ENCODE data around the gene PIM3.
"Not testable (repeated sequence)": the region's sequence is repeated elsewhere in the genome, so short reads cannot be mapped to it uniquely, and the experiment has no call there.

PIM3 gene

GRCh38 chr22:49944399-49944891 lies 16.1 kb upstream of the PIM3 start:
- DNase-seq (ENCODE audit: low spot score): no peak

GRCh38 chr22:49945042-49945794 lies 15.4 kb upstream of the PIM3 start:
- H3K4me3 ChIP-seq; H3K27ac ChIP-seq; DNase-seq (ENCODE audit: low spot score): not testable (repeated sequence)

More at GRCh38 chr22:49944399-49944891, 16.1 kb upstream of the PIM3 start:
- Histone ChIP-seq H3K27ac (no peak overlapping the region), H3K4me3 (no peak overlapping the region)
- no peak for TF ChIP-seq CTCF (IDR thresholded peaks at IDR 0.05)

- no peak overlapping the region for H3K4me3 ChIP-seq
- no peak for DNase-seq (ENCODE audit: low spot score)
- no peak overlapping the region for H3K27ac ChIP-seq
- no peak for TF ChIP-seq CTCF (IDR thresholded peaks at IDR 0.05)
Observed at GRCh38 chr22:49946612-49947295, 13.8 kb upstream of the PIM3 start.

GRCh38 chr22:49947296-49947622 lies 13.3 kb upstream of the PIM3 start:
- Histone ChIP-seq H3K4me3 (no peak overlapping the region), H3K27ac (no peak overlapping the region)
- no peak for DNase-seq (ENCODE audit: low spot score)
- TF ChIP-seq CTCF (IDR thresholded peaks at IDR 0.05): no peak

GRCh38 chr22:49948116-49948957 lies 12.2 kb upstream of the PIM3 start:
- DNase-seq (ENCODE audit: low spot score): no peak
- no peak overlapping the region for H3K4me3 ChIP-seq
- TF ChIP-seq CTCF (IDR thresholded peaks at IDR 0.05): no peak
- H3K27ac ChIP-seq: no peak overlapping the region

- no peak overlapping the region for H3K27ac ChIP-seq
- TF ChIP-seq CTCF (IDR thresholded peaks at IDR 0.05): no peak
- DNase-seq (ENCODE audit: low spot score): no peak
- H3K4me3 ChIP-seq: no peak overlapping the region
Observed at GRCh38 chr22:49948958-49949913, 11.3 kb upstream of the PIM3 start.
